Ammon's horn (tissue), 1 donor: ENCODE measurements around the gene CCNYL1.
A peak's percentile ranks its signal among the peaks of the same experiment; 100 is the strongest.

Source experiments
- DNase-seq: peaks from one replicate; pipeline ENCODE4 v3.0.0-alpha.2; 2016; ENCODE audit warnings: low spot score

Gene CCNYL1

GRCh38 chr2:207766041-207766551 lies 54.7 kb downstream of the CCNYL1 start:
- DNase-seq: no peak

DNA sequence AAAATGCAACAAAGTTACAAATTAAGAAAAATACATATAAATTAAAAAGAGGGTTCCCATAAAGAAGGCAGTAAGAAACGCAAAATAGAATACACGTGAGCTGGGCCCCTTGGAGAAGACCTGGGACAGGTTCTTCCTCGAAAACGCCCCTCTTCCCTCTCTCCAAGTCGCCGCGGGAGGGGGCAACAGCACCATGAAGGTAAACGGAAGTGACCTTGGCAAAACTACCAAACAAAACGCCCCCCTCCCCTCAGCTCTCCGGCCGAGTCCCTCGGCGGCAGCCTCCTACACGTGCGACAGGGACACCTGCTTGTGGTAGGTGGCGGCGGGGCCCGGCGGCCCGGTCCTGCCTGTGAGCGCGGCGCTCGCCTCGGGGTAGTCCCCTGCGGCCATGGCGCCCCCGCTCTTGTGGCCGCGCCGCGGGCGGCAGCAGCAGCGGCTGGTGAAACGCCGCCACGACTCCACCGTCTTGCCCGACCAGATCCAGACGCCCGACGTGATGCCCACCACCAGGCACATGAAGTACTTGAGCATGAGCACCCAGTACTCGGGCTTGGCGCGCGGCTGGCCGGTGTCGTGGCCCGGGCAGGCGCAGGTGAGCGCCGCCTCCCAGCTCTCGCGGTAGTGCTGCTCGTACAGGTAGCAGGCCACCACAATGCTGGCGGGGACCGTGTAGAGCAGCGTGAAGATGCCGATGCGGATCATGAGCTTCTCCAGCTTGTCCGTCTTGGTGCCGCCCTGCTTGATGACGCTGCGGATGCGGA lies 55.4 kb downstream of the CCNYL1 start:
- DNase-seq: no peak

DNA sequence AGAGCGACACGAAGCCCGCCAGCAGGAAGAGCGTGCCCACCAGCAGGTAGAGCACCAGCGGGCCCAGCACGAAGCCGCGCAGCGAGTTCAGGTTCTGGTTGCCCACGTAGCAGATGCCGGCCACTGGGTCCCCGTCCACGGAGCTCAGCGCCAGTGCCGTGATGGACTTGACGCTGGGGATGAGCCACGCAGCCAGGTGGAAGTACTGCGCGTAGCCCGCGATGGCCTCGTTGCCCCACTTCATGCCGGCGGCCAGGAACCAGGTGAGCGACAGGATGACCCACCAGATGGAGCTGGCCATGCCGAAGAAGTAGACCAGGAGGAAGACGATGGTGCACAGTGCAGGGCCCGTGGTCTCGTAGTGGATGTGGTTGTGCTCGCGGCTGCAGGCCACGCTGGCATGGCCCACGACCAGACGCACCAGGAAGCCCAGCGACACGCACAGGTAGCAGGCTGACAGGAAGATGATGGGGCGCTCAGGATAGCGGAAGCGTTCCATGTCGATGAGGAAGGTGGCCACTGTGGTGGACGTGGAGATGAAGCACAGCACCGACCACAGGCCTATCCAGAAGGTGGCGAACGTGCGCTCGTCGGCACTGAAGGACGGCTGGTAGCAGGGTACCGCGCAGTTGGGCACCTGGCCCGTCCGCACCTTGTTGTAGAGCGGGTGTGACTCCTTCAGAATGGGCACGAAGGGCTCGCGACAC lies 56.2 kb downstream of the CCNYL1 start:
- DNase-seq: peak; percentile 40

DNA sequence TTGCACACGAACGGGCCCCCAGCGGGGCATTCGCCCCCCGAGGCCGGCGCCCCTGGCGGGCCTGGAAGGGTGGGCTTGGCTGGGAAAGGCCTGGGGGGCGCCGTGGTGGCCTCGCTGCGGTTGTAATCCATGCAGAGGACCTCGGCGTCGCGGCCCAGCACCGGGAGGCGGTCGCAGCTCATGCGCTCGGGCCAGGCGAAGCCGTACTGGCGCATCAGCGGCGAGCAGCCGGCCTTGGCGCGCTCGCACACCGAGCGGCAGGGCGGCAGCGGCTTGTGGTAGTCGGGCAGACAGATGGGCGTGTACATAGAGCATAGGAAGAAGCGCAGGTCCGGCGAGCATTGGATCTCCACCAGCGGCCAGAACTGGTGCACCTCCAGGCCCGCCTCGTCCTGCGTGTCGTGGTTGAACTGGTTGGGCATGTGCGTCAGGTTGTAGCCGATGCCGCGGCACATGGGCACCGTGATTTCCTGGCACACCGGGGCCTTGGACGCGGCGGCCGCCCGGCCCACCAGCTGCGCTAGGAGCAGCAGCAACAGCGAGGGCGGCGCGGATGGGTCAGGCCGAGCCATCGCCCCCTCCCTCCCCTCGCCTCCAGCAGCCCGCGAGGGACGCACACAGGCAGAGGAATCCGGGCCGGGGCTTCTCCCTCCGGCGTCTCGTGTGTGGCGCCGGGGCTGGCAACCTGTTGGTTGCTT lies 56.9 kb downstream of the CCNYL1 start:
- peak; percentile 45 for DNase-seq

DNA sequence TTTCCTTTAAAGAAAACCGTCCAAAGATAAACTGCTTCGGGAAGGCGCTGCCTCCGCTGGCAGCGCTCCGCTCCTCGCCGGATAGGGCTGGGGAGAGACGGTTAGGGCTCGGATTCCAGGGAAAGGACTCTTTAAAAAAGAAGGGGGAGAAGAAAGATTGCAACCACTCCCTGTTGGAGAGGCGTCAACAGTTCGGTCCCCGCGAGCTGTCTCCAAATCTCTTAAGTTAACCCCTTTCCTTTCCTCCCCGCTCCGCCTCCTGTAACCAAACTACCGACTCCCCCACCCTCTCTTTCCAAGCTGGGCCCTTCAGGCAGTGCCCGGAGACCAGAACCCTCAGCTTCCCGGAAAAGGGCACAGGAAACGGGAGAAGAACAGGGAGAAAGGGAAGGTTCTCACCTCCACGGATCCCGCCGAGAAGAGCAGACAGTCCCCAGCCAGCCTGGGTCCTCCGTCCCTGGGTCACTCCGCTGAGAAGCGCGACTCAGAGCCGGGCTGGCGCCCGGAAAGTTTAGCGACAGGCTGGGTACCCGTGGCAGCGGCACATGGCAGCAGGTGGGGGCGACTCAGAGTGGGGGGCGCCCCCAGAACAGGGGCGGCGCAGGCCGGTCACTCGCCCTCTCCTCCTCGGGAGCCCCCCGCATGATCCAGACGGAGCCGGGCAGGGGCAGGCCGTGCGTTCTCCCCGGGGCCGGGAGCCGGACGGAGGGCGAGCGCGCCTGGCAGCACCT lies 57.6 kb downstream of the CCNYL1 start:
- no peak for DNase-seq

DNA sequence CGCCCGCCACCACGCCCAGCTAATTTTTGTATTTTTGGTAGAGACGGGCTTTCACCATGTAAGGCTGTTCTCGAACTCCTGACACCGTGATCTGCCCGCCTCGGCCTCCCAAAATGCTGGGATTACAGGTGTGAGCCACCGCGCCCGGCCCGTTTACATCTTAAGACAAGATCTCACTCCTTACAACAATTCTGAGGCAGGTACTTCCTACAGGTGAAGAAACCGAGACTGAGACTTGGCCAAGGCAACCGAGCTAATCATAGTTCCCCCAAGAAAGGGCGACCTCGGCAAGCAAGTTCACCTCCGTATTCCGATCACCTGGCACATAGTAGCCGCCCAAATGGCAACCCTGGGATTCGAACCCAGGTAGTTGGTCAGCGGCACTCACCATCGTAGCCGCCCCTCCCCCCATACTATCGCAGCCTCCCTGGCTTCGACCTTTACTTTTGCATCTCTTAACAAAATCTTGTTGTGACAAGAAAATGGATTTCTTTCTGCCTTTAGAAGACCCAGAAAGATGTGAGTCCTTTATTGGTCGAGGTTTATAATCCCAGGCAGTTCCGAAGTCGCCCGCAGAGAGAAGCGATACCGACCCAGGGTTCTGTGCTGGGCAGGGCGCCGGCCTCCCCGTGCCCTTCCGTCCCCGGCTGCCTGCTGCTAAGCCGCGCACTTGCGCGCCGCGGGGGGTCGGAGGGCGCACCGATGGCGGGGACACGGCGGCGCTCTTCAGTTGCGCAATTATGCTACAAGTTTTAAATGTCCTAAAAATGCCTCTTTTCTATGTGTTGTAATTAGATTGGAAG lies 59.4 kb downstream of the CCNYL1 start:
- no peak for DNase-seq

DNA sequence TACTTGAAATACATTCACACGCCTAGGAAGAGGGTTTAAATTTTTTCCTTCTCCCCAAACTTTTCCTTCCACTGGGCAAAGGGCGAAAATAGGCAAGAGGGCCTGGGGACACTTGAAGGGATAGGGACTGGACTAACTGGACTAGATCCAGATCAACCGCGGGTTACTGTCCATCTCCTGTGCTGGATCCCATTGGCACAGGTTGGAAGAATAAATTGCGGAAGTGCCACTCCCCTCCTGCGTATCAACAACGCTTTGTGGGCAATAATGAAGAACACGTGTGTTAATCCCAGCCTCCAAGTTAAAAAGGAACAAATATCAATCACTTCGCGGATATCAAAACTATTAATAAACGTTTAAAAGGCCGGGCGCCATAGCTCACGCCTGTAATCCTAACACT lies 60.0 kb downstream of the CCNYL1 start:
- DNase-seq: no peak

- no peak for DNase-seq
These were observed 60.8 kb downstream of the CCNYL1 start for GRCh38 chr2:207772081-207772843.

DNA sequence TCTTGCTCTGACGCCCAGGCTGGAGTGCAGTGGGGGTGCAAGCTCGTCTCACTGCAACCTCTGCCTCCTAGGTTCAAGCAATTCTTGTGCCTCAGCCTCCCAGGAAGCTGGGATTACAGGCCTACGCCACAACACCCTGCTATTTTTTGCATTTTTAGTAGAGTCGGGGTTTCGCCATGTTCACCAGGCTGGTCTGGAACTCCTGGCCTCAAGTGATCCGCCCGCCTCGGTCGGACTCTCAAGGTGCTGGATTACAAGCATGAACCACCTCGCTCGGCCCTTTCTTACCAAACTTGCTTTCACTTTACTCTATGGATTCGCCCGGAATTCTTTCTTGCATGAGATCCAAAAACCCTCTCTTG lies 61.4 kb downstream of the CCNYL1 start:
- DNase-seq: no peak

DNA sequence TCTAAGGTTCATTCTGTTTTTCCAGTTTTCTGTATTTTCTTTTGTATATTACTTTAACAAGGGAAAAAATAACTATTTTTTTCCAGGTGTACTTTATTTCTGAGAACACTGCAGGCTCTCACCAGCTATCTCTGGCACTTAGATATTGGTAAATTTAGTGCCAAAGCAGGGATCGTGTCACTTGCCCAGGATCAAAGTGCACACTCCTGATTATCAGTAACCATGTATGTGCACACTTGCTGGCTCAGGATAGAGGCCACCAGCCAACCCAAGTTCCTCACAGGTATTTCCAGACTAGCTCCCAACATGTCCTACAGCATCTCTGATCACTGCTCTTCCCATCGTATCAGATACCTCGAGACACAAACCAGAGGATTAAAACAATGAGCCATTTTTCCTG lies 64.0 kb downstream of the CCNYL1 start:
- DNase-seq: no peak

DNA sequence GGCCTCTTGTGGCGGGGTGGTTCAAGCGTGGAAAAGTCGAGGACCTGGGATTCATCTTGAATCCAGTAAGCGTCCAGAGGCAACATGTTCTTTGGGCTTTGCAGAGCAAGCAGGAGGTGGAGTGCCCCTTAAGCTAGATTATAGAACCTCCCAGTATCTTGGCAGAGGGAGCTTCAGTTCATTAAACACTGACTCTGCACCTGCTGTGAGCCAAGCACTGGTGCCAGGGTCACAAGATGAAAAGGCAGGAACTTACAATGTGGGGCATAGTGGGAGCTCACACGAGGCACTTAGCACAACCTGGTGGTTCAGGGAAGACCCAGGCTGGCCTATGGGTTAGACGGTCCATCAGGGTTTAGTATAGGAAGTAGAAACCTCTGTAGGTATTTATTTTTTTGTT lies 65.7 kb downstream of the CCNYL1 start:
- DNase-seq: no peak

- no peak for DNase-seq
These were observed 67.0 kb downstream of the CCNYL1 start for GRCh38 chr2:207778298-207778882.

DNA sequence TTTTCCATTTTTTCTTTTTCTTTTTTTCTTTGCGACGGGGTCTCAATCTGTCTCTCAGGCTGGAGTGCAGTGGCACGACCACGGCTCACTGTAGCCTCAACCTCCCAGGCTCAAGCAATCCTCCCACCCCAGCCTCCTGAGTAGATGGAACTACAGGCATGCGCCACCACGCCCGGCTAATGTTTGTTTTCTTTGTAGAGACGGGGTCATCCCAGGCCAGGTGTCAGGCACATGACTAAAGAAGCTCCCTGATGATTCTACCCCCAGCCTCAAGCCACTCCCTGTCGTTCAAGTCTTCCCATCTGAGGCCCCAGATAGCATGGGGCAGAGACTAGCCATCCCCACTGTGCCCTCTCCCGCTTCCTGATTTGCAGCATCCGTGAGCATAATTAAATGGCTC lies 68.1 kb downstream of the CCNYL1 start:
- no peak for DNase-seq

DNA sequence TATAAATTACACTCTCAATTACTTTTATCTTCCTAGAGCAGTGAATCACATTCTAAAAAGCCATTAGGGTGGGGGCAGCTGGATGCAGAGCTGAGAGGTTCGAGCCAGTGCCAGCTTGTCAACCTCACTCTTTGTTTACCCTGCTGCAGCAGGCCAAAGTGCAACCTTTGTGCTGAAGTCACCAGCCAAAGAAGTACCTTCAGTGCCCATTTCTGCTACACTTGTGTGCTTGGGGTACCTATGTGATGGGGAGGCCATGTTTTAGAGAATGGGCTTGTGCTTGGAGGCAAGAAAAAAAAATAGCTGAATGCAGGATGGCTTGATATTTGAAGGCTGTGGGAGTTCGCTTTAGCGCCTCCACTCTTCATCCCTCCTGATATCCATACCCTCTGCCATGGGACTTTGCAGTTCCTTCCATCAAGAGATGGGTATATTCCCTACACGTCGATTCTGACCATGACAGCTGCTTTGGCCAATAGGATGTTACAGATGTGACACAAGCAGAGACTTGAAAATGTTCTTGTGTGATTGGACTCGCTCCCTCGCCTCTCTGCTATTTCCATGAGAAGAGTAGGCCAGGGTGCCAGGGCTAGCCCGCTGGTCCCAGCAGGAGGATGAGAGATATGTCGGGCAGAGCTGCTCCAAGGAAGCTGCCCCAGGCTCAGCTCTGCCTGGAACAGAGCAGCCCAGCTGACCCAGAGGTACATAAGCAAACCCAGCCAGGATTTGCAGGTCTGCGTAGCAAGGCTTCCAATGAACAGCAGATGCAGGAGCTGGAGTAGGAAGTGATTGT lies 71.0 kb downstream of the CCNYL1 start:
- DNase-seq: no peak

DNA sequence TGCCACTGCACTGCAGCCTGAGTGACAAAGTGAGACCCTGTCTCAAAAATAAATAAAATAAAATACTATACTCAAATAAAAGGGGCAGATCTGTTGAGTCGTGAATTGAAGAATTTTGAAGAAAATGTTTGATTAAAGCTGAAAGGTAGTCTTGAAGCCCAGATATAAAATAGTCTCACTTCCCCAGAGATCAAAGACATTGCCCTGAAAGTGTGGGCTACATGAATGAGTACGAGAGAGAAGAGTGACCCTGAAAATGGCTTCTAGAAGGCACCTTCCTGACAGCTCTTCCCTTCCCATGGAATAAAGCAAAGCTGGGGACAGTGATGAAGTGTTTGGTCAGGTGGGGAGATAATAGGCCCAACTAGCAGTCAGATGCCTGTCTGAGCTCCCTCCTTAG lies 72.1 kb downstream of the CCNYL1 start:
- no peak for DNase-seq

- no peak for DNase-seq
These were observed 73.5 kb downstream of the CCNYL1 start for GRCh38 chr2:207784898-207785297.

GRCh38 chr2:207787017-207787416 lies 75.6 kb downstream of the CCNYL1 start:
- DNase-seq: no peak

GRCh38 chr2:207787800-207788199 lies 76.4 kb downstream of the CCNYL1 start:
- no peak for DNase-seq

- no peak for DNase-seq
These were observed 79.5 kb downstream of the CCNYL1 start for GRCh38 chr2:207790898-207791297.
